PFSK-1 (cell line): Measurements from ENCODE around the gene HRH3.

Source experiments
- FOXP2 ChIP-seq: optimal IDR thresholded peaks from 2 replicates; pipeline ENCODE3; 2011; ENCODE audit warnings: borderline replicate concordance, control low read depth, inconsistent platforms; ENCODE audit not compliant: insufficient read depth; ENCODE audit errors: extremely low read length, extremely low read depth
- POLR2AphosphoS5 ChIP-seq: IDR thresholded peaks from 2 replicates; pipeline ENCODE4 v1.6.1; 2012; ENCODE audit warnings: low read depth, mild to moderate bottlenecking, control low read depth, low read length, moderate library complexity
- REST ChIP-seq, 2 experiments: IDR thresholded peaks; 2 replicates each; pipeline versions ENCODE4 v1.6.1 to v1.8.0; 2011 to 2012; ENCODE audit warnings: low read depth in 2 of 2, low read length in 2 of 2, control low read depth in 1 of 2, inconsistent platforms in 1 of 2, mild to moderate bottlenecking in 1 of 2, moderate library complexity in 1 of 2; ENCODE audit not compliant: insufficient read depth in 1 of 2
- SIN3A ChIP-seq: IDR thresholded peaks from 2 replicates; pipeline ENCODE4 v1.6.1; 2012; ENCODE audit warnings: mild to moderate bottlenecking, low read length, moderate library complexity, borderline replicate concordance; ENCODE audit not compliant: insufficient read depth
- TAF1 ChIP-seq: IDR thresholded peaks from 2 replicates; pipeline ENCODE4 v1.6.1; 2012; ENCODE audit warnings: low read length, control low read depth, borderline replicate concordance; ENCODE audit not compliant: insufficient read depth

GRCh38 chr20:62258499-62259293 is 38.6 kb upstream of the HRH3 start:
- TF ChIP-seq FOXP2 (no peak), SIN3A (no peak), REST (IDR thresholded peaks at IDR 0.05; ENCODE audit: insufficient read depth in 1 of 2, low read depth in 2 of 2, low read length in 2 of 2) (no peak), POLR2AphosphoS5 (no peak), TAF1 (no peak)
